Aortic smooth muscle cell (primary cell): Measurements from ENCODE around the gene RETSAT. TPM values are rescaled to one million over a fixed set of nuclear protein-coding genes. Genes with fewer than 3 reads are reported as not detected.

Source experiments
- total RNA-seq: library from RNA; depleted of rRNA; stranded (reverse); fragments of >200 nt; gene quantifications from 2 replicates; pipeline ENCODE4 v1.2.3, GENCODE V29; 2014

The RETSAT gene
- 52.8 TPM in 2 replicates for total RNA-seq

GRCh38 chr2:85354286-85355072 is at the start of gene RETSAT, which contains the start of gene ELMOD3:
Gene RETSAT, minus strand, starts transcription at chr2:85354528. Its CDS starts 21 bp downstream, at chr2:85354507.
Gene ELMOD3, plus strand, starts transcription at chr2:85354769. Its CDS starts 2,430 bp downstream, at chr2:85357199.

GRCh38 chr2:85327822-85328617 is 26.3 kb downstream of the RETSAT start, which contains the start of gene TGOLN2:
Gene TGOLN2, minus strand, starts transcription at chr2:85327989. Its CDS starts 27 bp downstream, at chr2:85327962.

Other genes starting within 250 kb of the RETSAT start
- gene TCF7L1, start 221.1 kb downstream of the RETSAT start, total RNA-seq: 2.0 and 4.6 TPM in 2 replicates
- gene TGOLN2, start 26.5 kb downstream of the RETSAT start, total RNA-seq: 138 and 147 TPM in 2 replicates
- 14.7 and 14.8 TPM in 2 replicates for gene ELMOD3, start 241 bp upstream of the RETSAT start, total RNA-seq
- 23.6 and 29.1 TPM in 2 replicates for gene CAPG, start 55.8 kb upstream of the RETSAT start, total RNA-seq
- 0.12 and 0.40 TPM in 2 replicates for gene SH2D6, start 64.2 kb upstream of the RETSAT start, total RNA-seq
- 94.7 and 122 TPM in 2 replicates for gene MAT2A, start 184.6 kb upstream of the RETSAT start, total RNA-seq
- gene GGCX, start 207.0 kb upstream of the RETSAT start, total RNA-seq: 34.7 and 37.3 TPM in 2 replicates
- 0.87 and 1.7 TPM in 2 replicates for gene VAMP8, start 223.1 kb upstream of the RETSAT start, total RNA-seq
- gene VAMP5, start 229.9 kb upstream of the RETSAT start, total RNA-seq: 42.4 and 71.1 TPM in 2 replicates
- 201 and 239 TPM in 2 replicates for gene RNF181, start 241.2 kb upstream of the RETSAT start, total RNA-seq
- 5.9 and 8.1 TPM in 2 replicates for gene TMEM150A, start 248.2 kb upstream of the RETSAT start, total RNA-seq